Jurkat, Clone E6-1 (cell line): ENCODE results near the gene ABCG1.

Experiments
- DNase-seq: peaks from one replicate; pipeline ENCODE4 v3.0.0-alpha.2; 2011; ENCODE audit warnings: low read depth, low spot score
- H3K4me3 ChIP-seq: 2 replicates; pipeline ENCODE4 v1.5.1; 2011; ENCODE audit warnings: mild to moderate bottlenecking, low read length, control low read depth, moderate library complexity

Gene ABCG1

GRCh38 chr21:42190486-42190863 is 28.5 kb upstream of the ABCG1 start:
- H3K4me3 ChIP-seq, result no peak overlapping the region
- no peak for DNase-seq

GRCh38 chr21:42191064-42191463 is 27.9 kb upstream of the ABCG1 start:
- no peak overlapping the region for H3K4me3 ChIP-seq
- no peak for DNase-seq

- DNase-seq, result no peak
- no peak overlapping the region for H3K4me3 ChIP-seq
Measured at GRCh38 chr21:42191696-42192595, 27.0 kb upstream of the ABCG1 start.

GRCh38 chr21:42193131-42193671 is 25.7 kb upstream of the ABCG1 start:
- peak; percentile 63 for DNase-seq
- H3K4me3 ChIP-seq, result no peak overlapping the region

GRCh38 chr21:42193721-42194120 is 25.2 kb upstream of the ABCG1 start:
- DNase-seq, result no peak
- no peak overlapping the region for H3K4me3 ChIP-seq

- DNase-seq, result no peak
- no peak overlapping the region for H3K4me3 ChIP-seq
Measured at GRCh38 chr21:42194863-42195262, 24.1 kb upstream of the ABCG1 start.

- no peak for DNase-seq
- H3K4me3 ChIP-seq, result no peak overlapping the region
Measured at GRCh38 chr21:42195378-42196031, 23.4 kb upstream of the ABCG1 start.

- no peak for DNase-seq
- H3K4me3 ChIP-seq, result no peak overlapping the region
Measured at GRCh38 chr21:42198929-42199867, 19.7 kb upstream of the ABCG1 start.

- no peak for DNase-seq
- H3K4me3 ChIP-seq, result no peak overlapping the region
Measured at GRCh38 chr21:42199868-42200463, 19.0 kb upstream of the ABCG1 start.

- DNase-seq, result peak; percentile 85
- H3K4me3 ChIP-seq, result no peak overlapping the region
Measured at GRCh38 chr21:42200906-42201614, 17.9 kb upstream of the ABCG1 start.

GRCh38 chr21:42201615-42202161 is 17.3 kb upstream of the ABCG1 start:
- H3K4me3 ChIP-seq, result no peak overlapping the region
- DNase-seq, result no peak

- no peak overlapping the region for H3K4me3 ChIP-seq
- DNase-seq, result no peak
Measured at GRCh38 chr21:42202321-42202720, 16.6 kb upstream of the ABCG1 start.

GRCh38 chr21:42203321-42203720 is 15.6 kb upstream of the ABCG1 start:
- H3K4me3 ChIP-seq, result no peak overlapping the region
- no peak for DNase-seq

- DNase-seq, result no peak
- no peak overlapping the region for H3K4me3 ChIP-seq
Measured at GRCh38 chr21:42203936-42204335, 15.0 kb upstream of the ABCG1 start.

- no peak for DNase-seq
- H3K4me3 ChIP-seq, result no peak overlapping the region
Measured at GRCh38 chr21:42207426-42207825, 11.5 kb upstream of the ABCG1 start.

- DNase-seq, result no peak
- H3K4me3 ChIP-seq, result no peak overlapping the region
Measured at GRCh38 chr21:42208036-42208435, 10.9 kb upstream of the ABCG1 start.

GRCh38 chr21:42208801-42209490 is 10.0 kb upstream of the ABCG1 start:
- DNase-seq, result no peak
- no peak overlapping the region for H3K4me3 ChIP-seq
